ENCODE data around the gene RAPGEF4.

Gene RAPGEF4

DNA sequence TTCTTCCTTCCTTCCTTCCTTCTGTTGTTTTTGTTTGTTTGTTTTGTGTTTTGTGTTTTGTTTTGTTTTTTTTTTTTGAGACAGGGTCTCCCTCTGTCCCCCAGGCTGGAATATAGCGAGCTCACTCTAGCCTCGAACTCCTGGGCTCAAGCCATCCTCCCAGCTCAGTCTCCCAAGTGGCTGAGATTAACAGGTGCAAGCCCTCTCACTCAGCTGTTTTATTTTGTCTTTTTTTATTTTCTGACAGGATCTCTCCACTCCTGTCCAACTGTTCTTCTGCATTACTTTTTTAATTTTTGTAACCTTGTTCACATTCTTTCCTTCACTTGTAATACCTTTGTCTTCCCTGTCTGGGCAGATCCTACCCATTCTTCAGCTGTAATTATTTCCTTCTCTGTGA lies 363.6 kb downstream of the RAPGEF4 start:
- Histone ChIP-seq H3K27me3 (ENCODE audit: control insufficient read depth in 1 of 2, insufficient read depth in 2 of 2, low read length in 2 of 2) (no peaks in the 10 kb centered on the region), H3K4me1 (ENCODE audit: control insufficient read depth in 1 of 2, insufficient read depth in 2 of 2, low read length in 2 of 2) (no peaks in the 10 kb centered on the region), H3K4me3 (ENCODE audit: low read depth in 1 of 2, low read length in 2 of 2) (no peak overlapping the region), H3K9ac (ENCODE audit: low read depth in 1 of 2, low read length in 2 of 2) (no peak overlapping the region), H3K9me3 (ENCODE audit: control insufficient read depth in 1 of 2, low read length in 2 of 2) (no peaks in the 10 kb centered on the region), H3K27ac (ENCODE audit: low read depth, low read length) (no peak overlapping the region), H3K36me3 (ENCODE audit: control insufficient read depth in 1 of 2, insufficient read depth in 2 of 2, low read length in 2 of 2) (no peaks in the 10 kb centered on the region)

DNA sequence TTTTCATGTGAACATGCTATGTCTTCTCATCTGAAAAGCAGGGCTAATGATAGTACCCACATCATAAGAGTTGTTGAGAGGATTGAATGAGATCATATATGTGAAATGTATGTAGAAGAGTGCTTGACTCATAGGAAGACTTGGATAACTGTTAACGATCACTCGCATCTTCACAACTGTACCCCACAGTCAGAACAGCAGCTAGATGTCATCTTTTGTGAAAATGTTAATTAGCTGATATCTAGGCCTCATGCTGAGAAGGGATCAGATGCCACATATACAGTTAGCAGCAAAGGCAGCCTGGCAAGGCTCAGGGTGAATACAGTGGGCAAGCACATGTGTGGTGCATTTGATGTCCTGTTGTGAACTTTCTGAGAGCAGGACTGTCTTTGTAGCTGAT lies 364.2 kb downstream of the RAPGEF4 start:
- Histone ChIP-seq H3K27ac (ENCODE audit: low read depth, low read length) (no peak overlapping the region), H3K9ac (ENCODE audit: low read depth in 1 of 2, low read length in 2 of 2) (no peak overlapping the region), H3K9me3 (ENCODE audit: control insufficient read depth in 1 of 2, low read length in 2 of 2) (no peaks in the 10 kb centered on the region), H3K4me1 (ENCODE audit: control insufficient read depth in 1 of 2, insufficient read depth in 2 of 2, low read length in 2 of 2) (no peaks in the 10 kb centered on the region), H3K4me3 (ENCODE audit: low read depth in 1 of 2, low read length in 2 of 2) (no peak overlapping the region), H3K36me3 (ENCODE audit: control insufficient read depth in 1 of 2, insufficient read depth in 2 of 2, low read length in 2 of 2) (no peaks in the 10 kb centered on the region), H3K27me3 (ENCODE audit: control insufficient read depth in 1 of 2, insufficient read depth in 2 of 2, low read length in 2 of 2) (no peaks in the 10 kb centered on the region)

DNA sequence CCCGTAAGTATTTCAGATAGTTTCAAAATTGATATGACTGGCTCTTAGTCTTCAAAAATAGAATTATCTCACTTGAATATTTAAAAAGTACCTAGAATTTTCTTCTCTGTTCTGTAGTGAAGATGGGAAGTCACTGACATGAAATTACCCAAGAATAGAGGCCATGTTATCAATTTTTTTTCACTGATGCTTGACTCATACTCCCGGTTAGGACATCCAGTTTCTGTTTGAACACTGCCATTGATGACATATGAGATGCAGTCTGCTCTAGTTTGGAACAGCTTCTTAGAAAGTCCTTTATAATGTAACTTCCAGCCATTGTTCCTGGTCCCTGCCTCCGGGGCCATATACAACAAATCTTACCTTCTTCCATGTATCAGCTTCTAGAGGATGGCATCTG lies 366.0 kb downstream of the RAPGEF4 start:
- no peak overlapping the region for H3K27ac ChIP-seq (ENCODE audit: low read depth, low read length)
- no peaks in the 10 kb centered on the region for H3K36me3 ChIP-seq (ENCODE audit: control insufficient read depth in 1 of 2, insufficient read depth in 2 of 2, low read length in 2 of 2)
- H3K9ac ChIP-seq (ENCODE audit: low read depth in 1 of 2, low read length in 2 of 2) = no peak overlapping the region
- no peak overlapping the region for H3K4me3 ChIP-seq (ENCODE audit: low read depth in 1 of 2, low read length in 2 of 2)
- no peaks in the 10 kb centered on the region for H3K27me3 ChIP-seq (ENCODE audit: control insufficient read depth in 1 of 2, insufficient read depth in 2 of 2, low read length in 2 of 2)
- H3K4me1 ChIP-seq (ENCODE audit: control insufficient read depth in 1 of 2, insufficient read depth in 2 of 2, low read length in 2 of 2) = no peaks in the 10 kb centered on the region
- H3K9me3 ChIP-seq (ENCODE audit: control insufficient read depth in 1 of 2, low read length in 2 of 2) = no peaks in the 10 kb centered on the region

Data from duodenal mucosa (tissue), 2 donors.